LNCaP clone FGC (cell line): ENCODE measurements around the gene GADD45B.
"Not testable (repeated sequence)": the region's sequence is repeated elsewhere in the genome, so short reads cannot be mapped to it uniquely, and the experiment has no call there.

Source experiments
- DNase-seq: peaks from one replicate; pipeline ENCODE4 v3.0.0-alpha.2; 2011; ENCODE audit warnings: low read depth
- H3K4me3 ChIP-seq: 2 replicates; pipeline ENCODE4 v1.5.1; 2011; ENCODE audit warnings: mild to moderate bottlenecking, low read depth, low read length, control low read depth
- TF ChIP-seq, protein P1 (sequence below): IDR thresholded peaks from 2 replicates; pipeline ENCODE4 v1.5.1; 2012; ENCODE audit warnings: mild to moderate bottlenecking; ENCODE audit not compliant: control insufficient read depth, insufficient read depth; ENCODE audit errors: extremely low read depth

GADD45B gene

DNA sequence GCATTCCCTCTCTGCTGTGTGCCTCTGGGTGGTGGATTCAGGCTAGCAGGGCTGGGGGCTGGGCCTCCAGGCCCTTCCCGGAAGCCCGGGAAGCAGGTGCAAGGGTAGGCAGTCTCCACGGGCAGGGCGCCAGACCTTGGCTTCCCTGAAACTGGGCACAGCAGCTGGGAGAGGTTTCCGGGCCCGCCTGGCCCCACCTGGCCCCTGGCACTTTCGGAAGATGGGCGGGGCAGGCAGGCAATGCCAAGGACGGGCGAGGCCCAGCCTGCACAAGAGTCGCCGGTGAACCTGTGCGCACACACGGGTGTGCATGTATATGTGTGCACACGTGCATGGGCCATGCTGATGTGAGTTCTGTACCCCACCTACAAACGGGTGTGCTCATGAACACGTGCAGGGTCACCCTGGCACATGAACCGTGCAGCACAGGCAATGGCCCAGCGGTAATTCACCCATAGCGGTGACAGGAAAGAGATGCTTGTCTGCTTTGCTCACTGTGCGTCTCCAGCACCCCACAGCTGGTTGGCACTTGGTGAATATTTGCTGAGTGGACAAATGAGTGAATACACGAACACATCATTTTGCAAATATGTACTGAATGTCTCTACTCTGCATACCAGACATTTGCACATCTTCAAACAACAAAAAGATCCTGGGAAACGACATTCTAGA lies 15.3 kb downstream of the GADD45B start:
- TF ChIP-seq, protein P1, sequence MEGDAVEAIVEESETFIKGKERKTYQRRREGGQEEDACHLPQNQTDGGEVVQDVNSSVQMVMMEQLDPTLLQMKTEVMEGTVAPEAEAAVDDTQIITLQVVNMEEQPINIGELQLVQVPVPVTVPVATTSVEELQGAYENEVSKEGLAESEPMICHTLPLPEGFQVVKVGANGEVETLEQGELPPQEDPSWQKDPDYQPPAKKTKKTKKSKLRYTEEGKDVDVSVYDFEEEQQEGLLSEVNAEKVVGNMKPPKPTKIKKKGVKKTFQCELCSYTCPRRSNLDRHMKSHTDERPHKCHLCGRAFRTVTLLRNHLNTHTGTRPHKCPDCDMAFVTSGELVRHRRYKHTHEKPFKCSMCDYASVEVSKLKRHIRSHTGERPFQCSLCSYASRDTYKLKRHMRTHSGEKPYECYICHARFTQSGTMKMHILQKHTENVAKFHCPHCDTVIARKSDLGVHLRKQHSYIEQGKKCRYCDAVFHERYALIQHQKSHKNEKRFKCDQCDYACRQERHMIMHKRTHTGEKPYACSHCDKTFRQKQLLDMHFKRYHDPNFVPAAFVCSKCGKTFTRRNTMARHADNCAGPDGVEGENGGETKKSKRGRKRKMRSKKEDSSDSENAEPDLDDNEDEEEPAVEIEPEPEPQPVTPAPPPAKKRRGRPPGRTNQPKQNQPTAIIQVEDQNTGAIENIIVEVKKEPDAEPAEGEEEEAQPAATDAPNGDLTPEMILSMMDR, result no peak
- peak; percentile 86 for DNase-seq
- H3K4me3 ChIP-seq, result no peak overlapping the region

DNA sequence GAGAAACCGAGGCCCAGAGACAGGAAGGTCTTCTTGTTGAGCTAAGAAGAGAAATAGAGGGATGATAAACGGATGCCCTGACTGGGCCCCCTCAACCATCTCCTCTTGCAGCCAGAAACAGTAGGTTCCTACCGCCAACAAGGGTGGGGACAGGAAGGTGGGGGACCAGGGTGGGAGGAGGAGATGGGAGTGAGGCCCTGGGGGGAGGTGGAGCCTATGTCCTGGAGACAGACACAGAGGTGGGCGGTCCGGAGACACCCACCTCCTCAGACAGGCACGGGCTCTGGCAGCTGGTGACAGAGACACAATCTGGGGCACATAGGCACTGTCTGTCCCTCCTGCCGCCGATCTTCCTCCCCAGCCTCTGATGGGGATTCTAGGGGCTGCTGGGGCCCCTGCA lies 16.9 kb downstream of the GADD45B start:
- no peak overlapping the region for H3K4me3 ChIP-seq
- no peak for DNase-seq
- TF ChIP-seq, protein P1, result no peak

DNA sequence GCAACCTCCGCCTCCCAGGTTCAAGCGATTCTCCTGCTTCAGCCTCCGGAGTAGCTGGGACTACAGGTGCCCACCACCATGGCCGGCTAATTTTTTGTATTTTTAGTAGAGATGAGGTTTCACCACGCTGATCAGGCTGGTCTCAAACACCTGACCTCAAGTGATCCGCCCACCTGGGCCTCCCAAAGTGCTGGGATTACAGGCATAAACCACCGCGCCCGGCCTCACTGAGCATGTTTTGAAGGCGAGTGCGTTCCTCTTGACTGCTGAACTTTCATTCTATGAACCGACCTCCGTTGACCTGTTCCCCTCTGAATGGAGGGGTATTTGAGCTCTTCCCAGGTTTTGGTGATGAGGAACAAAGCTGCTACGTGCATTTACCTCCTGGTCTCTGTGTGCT lies 17.5 kb downstream of the GADD45B start:
- DNase-seq, H3K4me3 ChIP-seq: not testable (repeated sequence)

DNA sequence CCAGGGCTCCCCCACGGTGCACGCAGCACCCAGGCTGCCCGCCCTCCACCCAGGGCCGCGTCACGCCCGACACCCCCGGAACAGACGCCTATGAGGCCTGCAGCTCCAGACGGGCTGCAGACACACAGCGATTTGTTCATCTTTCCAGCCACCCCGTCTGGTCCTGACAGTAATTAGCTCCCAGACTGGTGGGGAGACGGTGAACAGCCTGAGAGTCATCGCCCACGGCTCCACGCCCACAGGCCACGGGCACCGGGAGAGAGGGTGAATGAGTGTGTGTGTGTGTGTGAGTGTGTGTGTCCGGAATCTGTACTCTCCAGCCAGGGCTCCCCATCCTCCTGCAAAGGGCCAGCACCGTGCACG lies 18.1 kb downstream of the GADD45B start:
- TF ChIP-seq, protein P1, result no peak
- H3K4me3 ChIP-seq, result peak overlapping the region; percentile 56
- DNase-seq, result no peak

DNA sequence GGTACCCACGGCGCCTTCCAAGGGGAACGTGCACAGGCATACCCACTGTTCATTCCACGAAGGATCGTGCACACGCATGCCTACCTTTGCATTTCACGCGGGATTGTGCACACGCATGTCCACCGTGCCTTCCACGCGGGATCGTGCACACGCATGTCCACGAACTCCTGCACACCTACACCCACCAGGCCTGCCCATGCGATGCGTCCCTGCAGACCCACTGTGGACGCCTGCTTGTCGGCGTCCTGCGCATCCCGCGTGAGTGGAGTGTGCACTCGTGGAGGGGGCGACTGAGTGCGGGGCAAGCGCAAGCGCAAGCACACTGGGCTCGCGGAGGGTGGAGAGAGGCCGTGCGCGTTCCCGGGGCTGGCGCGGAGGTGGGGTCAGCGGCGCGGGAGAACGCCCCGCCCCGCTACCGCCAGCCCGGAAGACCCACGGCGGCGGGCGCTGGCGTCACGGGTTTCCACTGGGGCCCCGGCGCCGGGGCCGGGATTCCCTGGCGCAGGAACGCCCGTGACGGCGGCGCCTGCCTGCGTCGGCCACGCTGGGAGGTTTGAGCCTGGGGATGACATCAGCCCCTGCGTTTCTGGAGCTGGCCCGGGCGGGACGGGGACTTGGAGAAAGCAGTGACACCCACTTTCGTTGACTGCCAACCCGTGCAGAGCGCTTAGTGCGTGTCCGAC lies 18.7 kb downstream of the GADD45B start:
- TF ChIP-seq, protein P1, result no peak
- no peak for DNase-seq
- peak overlapping the region; percentile 56 for H3K4me3 ChIP-seq

DNA sequence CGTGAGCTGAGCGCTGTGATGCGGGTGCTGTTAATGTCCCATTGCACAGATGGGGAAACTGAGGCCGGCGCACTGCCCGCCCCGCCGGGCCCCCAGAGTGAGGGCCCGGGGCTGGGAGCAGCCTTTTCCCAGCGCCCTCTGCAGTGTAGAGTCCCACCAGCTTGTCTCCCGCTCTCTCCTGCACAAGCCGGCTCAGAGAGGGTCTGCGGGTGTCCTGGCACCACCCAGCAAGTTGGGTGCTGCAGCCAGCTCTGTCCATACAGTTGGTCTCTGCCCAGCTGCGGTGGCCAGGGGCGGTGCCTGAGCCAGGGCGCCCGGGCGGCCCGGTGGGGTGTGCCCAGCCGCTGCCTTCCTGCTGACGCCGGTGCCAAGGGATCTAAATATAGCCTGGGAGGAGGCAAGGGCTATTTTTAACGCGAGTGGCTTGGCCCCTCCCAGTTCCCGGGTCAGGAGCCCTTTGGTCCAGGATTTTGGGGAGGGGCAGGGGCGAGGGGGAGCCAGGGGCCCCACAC lies 19.3 kb downstream of the GADD45B start:
- TF ChIP-seq, protein P1, result no peak
- H3K4me3 ChIP-seq, result peak overlapping the region; percentile 56
- peak; percentile 63 for DNase-seq

DNA sequence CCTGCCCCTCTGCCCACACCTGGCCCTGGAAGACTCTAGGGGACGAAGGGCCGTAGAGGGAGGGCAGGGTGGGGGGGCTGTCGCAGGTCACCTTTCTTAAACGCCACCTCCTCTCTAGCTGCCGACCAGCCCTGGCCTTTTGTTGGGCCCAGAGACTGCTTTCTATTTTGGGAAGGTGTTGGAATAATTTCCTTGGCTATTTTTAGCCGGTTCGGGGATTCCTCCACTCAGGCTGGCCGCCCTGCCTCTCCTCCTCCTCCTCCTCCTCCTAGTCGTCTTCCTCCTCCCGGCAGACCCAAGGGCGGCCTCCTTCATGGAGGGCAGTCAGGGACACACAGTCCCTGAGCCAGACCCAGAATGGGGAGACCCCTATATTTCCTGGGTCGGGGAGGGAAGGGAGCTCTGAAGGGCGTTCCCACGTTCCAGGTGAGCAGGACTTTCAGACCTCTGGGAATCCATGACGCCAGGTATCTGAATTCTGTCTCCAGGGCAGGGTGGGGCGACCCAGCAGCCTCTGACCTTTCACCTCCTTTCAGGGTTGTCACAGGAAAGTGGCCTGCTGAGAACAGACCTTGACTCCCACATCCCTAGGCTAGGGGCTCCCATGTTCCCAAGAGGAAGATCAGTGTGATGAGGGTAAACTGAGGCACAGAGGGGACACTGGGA lies 19.9 kb downstream of the GADD45B start:
- DNase-seq, result no peak
- TF ChIP-seq, protein P1, result no peak
- peak overlapping the region; percentile 56 for H3K4me3 ChIP-seq
